ENCODE measurements around the gene MYOM1.

DNA sequence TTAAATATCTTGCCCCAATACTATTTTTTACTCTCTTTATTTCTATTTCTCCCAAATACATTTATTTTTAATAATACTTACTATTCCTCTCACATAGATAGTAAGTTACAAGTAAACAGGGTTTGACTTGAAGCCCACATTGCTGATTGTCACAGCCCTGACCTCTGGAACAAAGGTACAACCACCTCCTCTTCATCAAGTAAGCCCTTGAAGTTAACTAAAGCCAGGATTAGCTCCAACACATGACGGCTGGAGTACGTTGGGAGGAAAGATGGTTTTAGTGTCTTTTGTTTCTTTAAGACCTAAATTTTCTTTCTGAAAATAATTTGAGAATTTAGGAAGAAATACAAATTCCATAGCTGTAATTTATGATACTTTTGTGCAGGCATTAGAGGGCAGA is 949 bp downstream of the MYOM1 start:
- TF ChIP-seq EZH2 (IDR thresholded peaks at IDR 0.05; ENCODE audit: borderline replicate concordance, low read length), result no peak
- no peak for TF ChIP-seq CTCF (conservative IDR thresholded peaks at IDR 0.05 in 1 of 2, IDR thresholded peaks at IDR 0.05 in 1 of 2; ENCODE audit: extremely low read depth in 1 of 2, insufficient read depth in 1 of 2, low read depth in 1 of 2, low read length in 2 of 2)

All from mammary epithelial cell (primary cell).